Measurements from ENCODE around the gene NPDC1.

The NPDC1 gene

DNA sequence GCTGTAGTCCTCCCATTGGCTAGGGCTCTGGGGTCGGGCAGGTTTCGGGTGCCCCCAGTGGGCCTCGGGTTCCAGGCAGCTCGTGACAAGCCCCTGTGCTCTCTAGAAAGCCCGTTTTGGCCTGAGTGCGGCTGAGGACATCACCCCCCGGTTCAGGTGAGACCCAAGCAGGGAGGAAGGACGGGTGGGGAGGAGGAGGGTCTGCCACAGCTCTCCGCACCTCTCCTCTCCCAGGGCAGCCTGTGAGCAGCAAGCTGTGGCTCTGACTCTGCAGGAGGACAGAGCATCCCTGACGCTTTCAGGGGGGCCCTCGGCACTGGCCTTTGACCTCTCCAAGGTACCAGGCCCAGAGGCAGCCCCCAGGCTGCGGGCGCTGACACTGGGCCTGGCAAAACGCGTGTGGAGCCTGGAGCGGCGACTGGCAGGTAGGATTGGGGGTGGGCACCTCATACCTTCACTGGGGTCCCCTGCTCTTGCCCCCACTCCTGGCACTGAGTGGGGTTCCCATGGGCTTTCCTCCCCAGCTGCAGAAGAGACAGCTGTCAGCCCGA, 53.1 kb downstream of the NPDC1 start:
- DNase-seq (ENCODE audit: insufficient read length, low spot score) (no peak), FAIRE-seq (no peak)
- TF ChIP-seq, protein P1, sequence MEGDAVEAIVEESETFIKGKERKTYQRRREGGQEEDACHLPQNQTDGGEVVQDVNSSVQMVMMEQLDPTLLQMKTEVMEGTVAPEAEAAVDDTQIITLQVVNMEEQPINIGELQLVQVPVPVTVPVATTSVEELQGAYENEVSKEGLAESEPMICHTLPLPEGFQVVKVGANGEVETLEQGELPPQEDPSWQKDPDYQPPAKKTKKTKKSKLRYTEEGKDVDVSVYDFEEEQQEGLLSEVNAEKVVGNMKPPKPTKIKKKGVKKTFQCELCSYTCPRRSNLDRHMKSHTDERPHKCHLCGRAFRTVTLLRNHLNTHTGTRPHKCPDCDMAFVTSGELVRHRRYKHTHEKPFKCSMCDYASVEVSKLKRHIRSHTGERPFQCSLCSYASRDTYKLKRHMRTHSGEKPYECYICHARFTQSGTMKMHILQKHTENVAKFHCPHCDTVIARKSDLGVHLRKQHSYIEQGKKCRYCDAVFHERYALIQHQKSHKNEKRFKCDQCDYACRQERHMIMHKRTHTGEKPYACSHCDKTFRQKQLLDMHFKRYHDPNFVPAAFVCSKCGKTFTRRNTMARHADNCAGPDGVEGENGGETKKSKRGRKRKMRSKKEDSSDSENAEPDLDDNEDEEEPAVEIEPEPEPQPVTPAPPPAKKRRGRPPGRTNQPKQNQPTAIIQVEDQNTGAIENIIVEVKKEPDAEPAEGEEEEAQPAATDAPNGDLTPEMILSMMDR (IDR thresholded peaks at IDR 0.05; ENCODE audit: insufficient read depth, missing control alignments): no peak

DNA sequence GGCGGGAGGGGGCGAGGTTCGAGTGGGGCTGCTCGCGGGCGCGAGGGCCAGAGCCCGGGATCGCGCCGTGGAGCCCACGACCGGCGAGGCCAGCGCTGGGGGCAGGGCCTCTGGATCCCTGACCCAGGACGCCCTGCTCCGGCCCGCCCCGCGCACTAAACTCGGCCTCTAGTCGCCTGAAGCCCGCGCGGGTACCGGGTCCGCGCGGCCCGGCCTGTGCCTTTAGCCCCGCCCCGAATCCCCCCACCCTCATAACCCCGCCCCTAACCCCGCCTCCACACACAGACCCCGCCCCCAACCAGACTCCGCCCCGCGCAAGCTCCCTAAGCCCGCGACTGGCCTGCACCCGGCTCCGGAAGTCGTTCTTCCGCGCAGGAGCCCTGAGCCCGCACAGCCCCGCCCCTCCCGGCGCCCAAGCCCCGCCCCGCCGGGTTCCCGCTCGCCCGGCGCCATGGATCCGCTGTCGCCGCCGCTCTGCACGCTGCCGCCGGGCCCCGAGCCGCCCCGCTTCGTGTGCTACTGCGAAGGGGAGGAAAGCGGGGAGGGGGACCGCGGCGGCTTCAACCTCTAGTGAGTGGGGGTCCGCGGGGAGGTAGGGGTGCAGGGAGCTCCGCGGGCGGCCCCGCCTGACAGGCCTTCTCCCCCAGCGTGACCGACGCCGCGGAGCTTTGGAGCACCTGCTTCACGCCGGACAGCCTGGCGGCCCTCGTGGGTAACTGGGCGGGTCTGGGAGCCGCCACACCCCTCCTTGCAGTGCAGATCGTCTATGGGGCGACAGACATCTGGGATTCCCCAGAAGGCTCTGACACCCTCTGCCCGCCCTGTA, 53.8 kb downstream of the NPDC1 start, which contains the start of gene PAXX:
Gene PAXX (plus strand): TSS at position 430 of the 826 bp plus-strand sequence. CDS start 22 bp downstream, at position 452.
- TF ChIP-seq, protein P1 (IDR thresholded peaks at IDR 0.05; ENCODE audit: insufficient read depth, missing control alignments): no peak
- FAIRE-seq: no peak
- DNase-seq (ENCODE audit: insufficient read length, low spot score): peak; percentile 99

DNA sequence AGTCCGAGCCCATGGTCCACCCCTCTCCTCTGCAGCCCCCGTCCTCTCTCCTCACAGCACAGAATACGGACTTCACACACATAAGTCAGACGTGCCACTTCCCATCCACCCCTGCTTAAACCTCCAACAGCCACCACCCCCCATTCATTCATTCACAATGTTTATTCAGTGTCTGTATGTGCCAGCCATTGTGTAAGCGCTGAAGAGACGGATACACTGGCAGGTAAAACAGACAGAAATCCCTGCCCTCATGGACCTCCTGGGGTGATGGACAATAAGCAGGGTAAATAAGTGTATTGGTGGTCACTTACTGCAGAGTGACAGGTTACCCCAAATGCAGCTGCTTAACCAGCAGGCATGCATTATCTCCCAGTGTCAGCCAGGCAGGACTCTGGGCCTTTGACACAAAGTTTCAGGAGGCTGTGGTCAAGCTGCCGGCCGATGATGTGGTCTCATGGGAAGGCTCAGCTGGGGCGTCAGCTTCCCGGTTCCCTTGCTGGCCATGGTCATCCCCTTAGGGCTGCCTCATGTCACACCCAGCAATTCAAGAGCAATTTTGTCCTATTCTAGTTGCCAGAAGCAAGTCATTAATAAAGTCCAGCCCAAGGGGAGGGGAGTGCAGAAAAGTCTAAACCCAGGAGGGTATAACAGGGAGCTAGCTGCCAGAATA, 55.6 kb downstream of the NPDC1 start:
- no peak for DNase-seq (ENCODE audit: insufficient read length, low spot score)
- no peak for FAIRE-seq
- TF ChIP-seq, protein P1 (IDR thresholded peaks at IDR 0.05; ENCODE audit: insufficient read depth, missing control alignments): no peak

All from D721Med (cell line).